ENCODE measurements around the gene DCANP1. TPM values are rescaled to one million over a fixed set of nuclear protein-coding genes. Genes with fewer than 3 reads are reported as not detected.

DCANP1 gene
- total RNA-seq, 2 donors from 2014 or later, result not detected

DNA sequence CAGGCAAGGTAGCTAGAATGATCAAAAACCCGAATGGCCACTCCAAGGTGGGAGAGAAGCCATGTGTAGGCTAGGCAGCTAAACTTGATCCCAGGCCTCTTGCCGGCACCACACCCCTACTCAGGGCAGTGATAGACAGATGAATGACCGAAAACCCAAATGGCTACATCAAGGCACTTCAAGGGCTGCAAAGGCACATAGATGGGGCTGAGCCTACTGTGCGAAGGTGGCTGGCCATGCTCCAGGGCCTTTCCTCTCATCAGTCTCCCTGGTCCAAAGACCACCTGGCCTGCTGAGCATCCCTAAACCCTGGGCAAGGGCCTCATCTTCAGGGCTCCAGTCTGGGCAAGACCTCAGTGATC, 8.7 kb upstream of the DCANP1 start:
- DNase-seq, result no peak
- no peaks in the 10 kb centered on the region for H3K36me3 ChIP-seq
- H3K27ac ChIP-seq, result no peak overlapping the region
- no peak overlapping the region for H3K4me3 ChIP-seq
- H3K27me3 ChIP-seq, result no peaks in the 10 kb centered on the region
- H3K4me1 ChIP-seq, result no peaks in the 10 kb centered on the region
- no peak overlapping the region for H3K9ac ChIP-seq (ENCODE audit: low read depth in 2 of 2, low read length in 2 of 2)
- H3K9me3 ChIP-seq, result no peaks in the 10 kb centered on the region
- no peak for TF ChIP-seq CTCF (IDR thresholded peaks at IDR 0.05)
- intact Hi-C loops (cut with DNase I), result no loop called here

- Histone ChIP-seq H3K27me3 (no peaks in the 10 kb centered on the region), H3K4me3 (no peak overlapping the region), H3K27ac (no peak overlapping the region), H3K9ac (ENCODE audit: low read depth in 2 of 2, low read length in 2 of 2) (no peak overlapping the region), H3K36me3 (no peaks in the 10 kb centered on the region), H3K9me3 (no peaks in the 10 kb centered on the region), H3K4me1 (no peaks in the 10 kb centered on the region)
- no peak for DNase-seq
- intact Hi-C loops (cut with DNase I), result no loop called here
- no peak for TF ChIP-seq CTCF (IDR thresholded peaks at IDR 0.05)
These were observed 7.8 kb upstream of the DCANP1 start for GRCh38 chr5:135454946-135455345.

DNA sequence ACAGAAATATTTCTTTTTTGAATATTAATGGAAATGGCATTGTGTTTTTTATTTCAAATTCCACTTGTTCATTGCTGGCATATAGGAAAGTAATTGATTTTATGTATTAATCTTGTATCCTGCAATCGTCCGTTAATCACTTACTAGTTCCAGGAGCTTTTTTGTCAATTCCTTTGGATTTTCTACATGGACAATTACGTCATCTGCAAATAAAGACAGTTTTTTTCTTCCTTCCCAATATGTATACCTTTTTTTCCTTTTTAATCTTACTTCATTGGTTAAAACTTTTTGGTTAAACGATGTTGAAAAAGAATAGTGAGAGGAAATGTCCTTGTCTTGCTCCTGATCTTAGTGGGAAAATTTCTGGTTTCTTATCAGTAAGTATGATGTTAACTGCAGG, 6.5 kb upstream of the DCANP1 start:
- Histone ChIP-seq H3K27me3 (no peaks in the 10 kb centered on the region), H3K27ac (no peak overlapping the region), H3K9ac (ENCODE audit: low read depth in 2 of 2, low read length in 2 of 2) (no peak overlapping the region), H3K4me3 (no peak overlapping the region), H3K4me1 (no peaks in the 10 kb centered on the region), H3K9me3 (no peaks in the 10 kb centered on the region), H3K36me3 (no peaks in the 10 kb centered on the region)
- intact Hi-C loops (cut with DNase I), result no loop called here
- TF ChIP-seq CTCF (IDR thresholded peaks at IDR 0.05), result no peak
- DNase-seq, result no peak

DNA sequence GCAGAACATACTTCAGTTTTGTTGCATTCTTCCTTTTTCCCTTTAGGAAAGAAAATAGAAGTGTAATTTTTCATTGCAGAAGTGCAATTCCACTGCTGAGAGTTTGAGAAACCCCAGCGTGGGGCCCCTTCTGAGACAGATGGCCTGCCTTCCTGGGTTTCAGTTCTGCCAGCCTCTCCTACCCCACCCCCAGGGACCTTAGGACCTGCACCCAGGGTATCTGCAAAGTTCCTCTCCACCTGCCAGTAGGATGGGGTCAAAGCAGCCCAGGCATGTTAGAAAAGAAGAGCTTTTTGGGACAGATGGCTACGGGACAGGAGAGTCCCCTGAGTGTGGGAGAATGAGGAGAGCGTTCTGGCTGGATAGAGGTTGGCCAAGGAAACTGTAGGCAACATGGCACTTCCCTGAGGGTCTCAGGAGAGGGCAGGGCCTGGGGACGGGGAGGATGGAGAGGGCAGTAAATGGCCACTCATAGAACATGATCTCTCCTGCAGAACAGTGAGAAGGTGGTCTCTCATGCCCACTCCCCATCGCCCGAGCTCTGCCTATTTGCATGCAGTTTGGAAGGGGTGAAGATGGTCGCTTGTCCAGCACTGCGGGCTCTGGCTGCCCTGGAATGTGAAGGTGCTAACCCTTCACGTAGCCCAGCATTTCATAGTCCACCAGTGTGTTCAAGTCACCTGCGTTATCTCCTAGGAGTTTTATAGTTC, 5.3 kb upstream of the DCANP1 start, which contains the start of gene TIFAB:
TIFAB (minus strand) TSS at position 31 of the 710 bp plus-strand sequence. CDS start 2,412 bp downstream, outside the sequence.
- Histone ChIP-seq H3K4me3 (no peak within 1 kb of the TSS), H3K36me3 (no peaks in the 10 kb centered on the region), H3K9ac (ENCODE audit: low read depth in 2 of 2, low read length in 2 of 2) (no peak within 1 kb of the TSS), H3K9me3 (no peaks in the 10 kb centered on the region), H3K4me1 (no peaks in the 10 kb centered on the region), H3K27ac (no peak within 1 kb of the TSS), H3K27me3 (no peaks in the 10 kb centered on the region)
- no peak for TF ChIP-seq CTCF (IDR thresholded peaks at IDR 0.05)
- intact Hi-C loops (cut with DNase I), result no loop called here
- no peak for DNase-seq

- H3K9ac ChIP-seq (ENCODE audit: low read depth in 2 of 2, low read length in 2 of 2), result no peak overlapping the region
- H3K27me3 ChIP-seq, result no peaks in the 10 kb centered on the region
- intact Hi-C loops (cut with DNase I), result no loop called here
- no peaks in the 10 kb centered on the region for H3K36me3 ChIP-seq
- DNase-seq, result no peak
- TF ChIP-seq CTCF (IDR thresholded peaks at IDR 0.05), result no peak
- no peak overlapping the region for H3K27ac ChIP-seq
- no peak overlapping the region for H3K4me3 ChIP-seq
- no peaks in the 10 kb centered on the region for H3K4me1 ChIP-seq
- no peaks in the 10 kb centered on the region for H3K9me3 ChIP-seq
These were observed 4.6 kb upstream of the DCANP1 start for GRCh38 chr5:135451581-135452320.

Data from colonic mucosa (tissue), 4 donors.